Right renal pelvis (tissue), 4 donors: ENCODE results near the gene KIAA1671. TPM values are rescaled to one million over a fixed set of nuclear protein-coding genes. Genes with fewer than 3 reads are reported as not detected.
"Not testable (repeated sequence)": the region's sequence is repeated elsewhere in the genome, so short reads cannot be mapped to it uniquely, and the experiment has no call there.

Experiments used
- DNase-seq, 4 donors: peaks; one replicate each; pipeline ENCODE4 v3.0.0-alpha.2; 2013; ENCODE audit warnings: low read depth in 4 of 4, low spot score in 3 of 4, missing footprints in 1 of 4
- polyA plus RNA-seq, 4 donors: library from polyadenylated mRNA; unstranded; fragments of 120-200 nt; gene quantifications; one replicate each; pipeline ENCODE4 v1.2.1, GENCODE V29; 2013; ENCODE audit not compliant: insufficient read length in 4 of 4

Gene KIAA1671
- polyA plus RNA-seq, 4 donors = 25.3 to 29.6 (median 27.6) TPM

DNA sequence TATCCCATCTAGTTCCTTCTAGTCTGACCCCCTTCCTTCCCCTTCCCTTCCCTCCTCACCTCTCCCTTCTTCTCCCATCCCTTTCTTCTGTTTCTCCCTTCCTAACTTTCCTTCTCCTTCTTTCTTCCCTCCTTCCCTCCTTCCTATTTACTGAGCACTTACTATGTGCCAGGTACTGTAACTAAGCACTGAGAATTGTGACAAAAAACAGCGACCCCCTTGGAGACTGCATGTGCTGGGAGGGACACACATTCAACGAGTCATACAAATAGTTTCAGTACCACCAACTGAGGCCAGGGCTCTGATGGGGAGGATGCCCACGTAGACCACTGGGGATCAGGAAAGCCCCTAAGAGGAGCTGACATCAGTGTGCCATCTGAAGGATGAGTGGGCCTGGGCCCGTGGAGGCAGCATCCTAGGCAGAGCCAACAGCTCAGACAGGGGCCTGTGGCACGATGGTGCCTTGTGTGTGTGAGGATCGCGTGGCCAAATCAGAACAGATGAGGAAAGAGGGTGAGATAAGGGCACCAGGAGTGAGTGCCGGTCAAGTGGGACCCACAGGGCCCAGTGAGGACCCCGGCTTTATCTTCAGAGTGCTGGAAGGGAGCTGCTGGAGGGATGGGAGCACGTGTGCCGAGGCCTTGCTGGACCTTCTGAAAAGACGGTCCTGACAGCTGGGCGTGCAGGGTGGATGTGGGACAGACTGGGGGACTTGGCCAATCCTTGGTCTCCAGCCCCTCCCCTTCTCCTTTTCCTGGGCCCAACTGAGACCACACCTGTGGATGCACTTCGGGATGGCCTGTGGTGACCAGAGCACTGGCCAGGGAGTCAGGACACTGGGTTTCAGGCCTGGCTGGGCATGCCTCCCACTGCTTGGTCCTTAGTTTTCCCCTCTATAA is 208.8 kb downstream of the KIAA1671 start:
- DNase-seq = no peak

DNA sequence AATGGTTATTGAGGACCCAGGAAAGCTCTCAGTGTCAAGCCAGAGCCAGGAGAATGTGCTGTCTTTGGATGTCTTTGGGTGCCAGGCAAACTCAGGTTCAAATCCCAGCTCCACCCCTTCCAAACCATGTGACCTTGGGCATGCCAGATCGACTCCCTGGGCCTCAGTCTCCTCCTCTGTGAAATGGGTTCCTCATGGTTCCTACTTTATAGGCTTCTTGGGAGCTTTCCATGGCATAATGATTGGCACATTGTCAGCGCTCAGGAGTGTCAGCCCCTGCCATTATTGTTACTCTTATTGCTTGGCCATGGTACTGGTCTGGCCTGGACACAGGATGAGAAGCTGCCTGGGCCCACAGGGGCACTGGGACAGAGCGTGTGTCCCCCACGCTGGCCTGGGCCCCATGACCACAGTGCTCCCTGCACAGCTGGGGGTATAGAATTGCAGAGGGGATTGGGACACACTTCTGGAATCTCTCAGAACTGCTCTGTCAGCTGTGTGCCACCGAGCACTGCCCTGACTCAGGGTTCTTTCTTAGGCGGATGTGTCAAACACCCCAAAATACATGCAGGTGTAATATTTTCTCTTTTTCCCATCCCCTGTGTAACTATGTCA is 209.5 kb downstream of the KIAA1671 start:
- no peak for DNase-seq

DNA sequence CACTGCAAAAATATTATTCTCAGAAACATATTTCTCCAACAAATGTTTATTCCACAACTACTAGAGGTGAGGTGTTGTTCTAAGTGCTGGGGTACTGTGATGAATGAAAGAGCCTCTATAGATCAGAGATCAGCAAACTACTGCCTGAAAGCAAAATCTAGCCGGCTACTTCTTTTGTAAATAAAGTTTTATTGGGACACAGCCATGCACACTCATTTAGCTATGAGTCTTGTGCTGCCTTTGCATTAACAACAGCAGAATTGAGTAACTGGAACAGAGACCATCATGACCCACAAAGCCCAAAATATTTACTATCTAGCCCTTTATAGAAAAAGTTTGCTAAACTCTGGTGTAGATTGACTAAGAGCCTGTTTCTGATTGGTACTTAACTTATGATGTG is 210.0 kb downstream of the KIAA1671 start:
- DNase-seq = no peak

DNA sequence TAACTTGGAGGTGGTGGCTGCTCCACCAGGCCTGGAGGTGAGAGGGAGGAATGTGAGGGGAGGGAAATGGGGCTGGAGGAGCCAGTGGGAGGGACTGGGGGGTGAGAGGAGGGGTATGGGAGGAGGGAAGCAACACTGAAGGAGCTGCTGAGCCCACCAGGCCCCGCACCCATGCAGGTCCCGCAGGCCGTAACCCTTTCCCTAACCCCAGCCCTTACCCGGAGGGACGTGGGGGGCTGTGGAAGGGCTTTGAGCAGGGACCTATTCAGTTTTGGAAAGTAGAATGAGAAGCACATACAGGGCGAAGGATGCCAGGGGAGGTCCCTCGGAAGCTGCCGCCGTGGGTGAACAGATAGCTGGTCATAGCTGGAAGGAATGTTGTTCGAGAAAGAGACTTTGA is 213.3 kb downstream of the KIAA1671 start:
- DNase-seq = no peak

DNA sequence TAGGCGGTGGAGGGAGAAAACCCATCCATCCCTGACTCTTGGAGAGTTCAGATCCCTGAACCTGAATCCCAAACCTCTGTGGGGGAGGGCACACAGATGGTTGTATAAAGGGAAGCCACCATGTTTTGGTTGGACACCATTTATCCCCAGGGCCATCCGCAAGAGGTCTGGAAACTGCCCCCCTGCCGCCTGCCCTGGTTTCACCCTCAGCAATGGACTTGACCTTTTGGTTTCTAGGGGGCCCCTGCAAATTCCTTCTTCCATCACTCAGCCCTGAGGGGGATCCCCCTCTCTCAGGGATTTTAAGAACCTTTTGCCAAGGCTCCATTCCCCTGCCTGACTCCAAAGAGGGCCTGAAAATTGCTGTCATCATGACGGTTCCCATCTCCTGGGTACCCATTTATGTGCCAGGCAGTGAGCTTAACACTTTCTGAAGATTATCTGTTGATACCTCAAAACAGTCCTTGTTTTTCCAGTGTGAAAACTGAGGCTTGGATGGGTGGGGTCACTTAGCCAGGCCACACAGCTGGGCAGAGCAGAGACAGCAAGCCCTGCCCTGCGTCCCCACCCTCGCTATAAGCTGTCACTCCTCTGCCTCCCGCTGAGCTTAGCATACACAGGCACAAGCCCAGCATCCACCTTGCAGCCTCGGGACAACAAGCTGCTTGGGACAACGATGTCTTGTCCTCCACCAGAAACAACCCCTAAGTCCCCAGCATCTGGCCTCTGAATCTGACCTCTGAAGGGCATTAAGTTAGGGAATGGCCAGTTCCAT is 213.9 kb downstream of the KIAA1671 start:
- no peak for DNase-seq

DNA sequence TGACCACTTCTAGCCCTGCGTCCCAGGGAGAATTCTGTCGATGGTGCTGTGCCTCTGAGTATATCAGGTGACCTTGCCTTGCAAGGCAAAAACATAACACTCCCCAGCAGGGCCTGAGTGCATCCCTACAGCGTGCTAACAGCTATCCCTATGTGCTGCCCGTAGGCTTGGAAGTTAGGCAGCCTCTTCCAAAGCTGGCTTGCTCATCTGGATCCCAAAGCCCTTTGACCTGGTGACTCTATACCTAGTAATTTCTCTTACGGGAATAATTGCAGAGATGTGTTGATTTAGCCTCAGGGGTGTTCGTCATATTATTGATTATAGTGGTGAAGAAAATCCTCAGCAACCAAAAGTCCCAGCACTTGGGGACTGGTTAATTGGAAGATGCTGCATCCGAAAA is 214.6 kb downstream of the KIAA1671 start:
- no peak for DNase-seq

DNA sequence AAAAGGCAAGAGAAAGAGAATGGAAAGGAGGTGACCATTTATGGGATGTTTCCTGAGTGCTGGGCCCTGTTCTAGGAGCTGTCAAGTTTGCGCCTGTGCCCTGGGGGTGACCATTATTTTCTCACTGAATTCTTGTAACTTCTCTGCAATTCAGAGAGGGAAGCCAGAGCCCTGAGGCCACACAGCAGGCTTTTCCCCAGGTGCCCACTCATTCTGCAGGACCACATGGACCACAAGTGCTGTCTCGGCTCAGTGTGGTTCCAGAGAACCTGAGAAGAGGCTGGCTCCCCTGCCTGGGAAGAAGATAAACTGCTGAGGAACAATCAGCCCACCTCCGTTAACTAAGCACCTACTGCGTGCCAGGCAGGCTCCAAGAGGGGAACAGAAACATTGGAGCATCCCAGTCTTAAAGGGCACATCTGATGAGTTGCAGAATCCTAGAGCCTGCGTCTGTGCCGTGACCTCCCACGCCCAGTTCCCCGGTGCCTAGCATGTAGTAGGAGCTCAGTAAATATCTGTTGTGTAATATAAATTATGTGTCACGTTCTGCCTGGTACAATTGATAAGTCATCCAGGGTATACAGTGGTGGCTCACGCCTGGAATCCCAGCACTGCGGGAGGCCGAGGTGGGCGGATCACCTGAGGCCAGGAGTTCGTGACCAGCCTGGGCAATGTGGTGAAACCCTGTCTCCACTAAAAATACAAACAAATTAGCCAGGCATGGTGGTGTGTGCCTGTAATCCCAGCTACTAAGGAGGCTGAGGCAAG is 215.5 kb downstream of the KIAA1671 start:
- DNase-seq = no peak

DNA sequence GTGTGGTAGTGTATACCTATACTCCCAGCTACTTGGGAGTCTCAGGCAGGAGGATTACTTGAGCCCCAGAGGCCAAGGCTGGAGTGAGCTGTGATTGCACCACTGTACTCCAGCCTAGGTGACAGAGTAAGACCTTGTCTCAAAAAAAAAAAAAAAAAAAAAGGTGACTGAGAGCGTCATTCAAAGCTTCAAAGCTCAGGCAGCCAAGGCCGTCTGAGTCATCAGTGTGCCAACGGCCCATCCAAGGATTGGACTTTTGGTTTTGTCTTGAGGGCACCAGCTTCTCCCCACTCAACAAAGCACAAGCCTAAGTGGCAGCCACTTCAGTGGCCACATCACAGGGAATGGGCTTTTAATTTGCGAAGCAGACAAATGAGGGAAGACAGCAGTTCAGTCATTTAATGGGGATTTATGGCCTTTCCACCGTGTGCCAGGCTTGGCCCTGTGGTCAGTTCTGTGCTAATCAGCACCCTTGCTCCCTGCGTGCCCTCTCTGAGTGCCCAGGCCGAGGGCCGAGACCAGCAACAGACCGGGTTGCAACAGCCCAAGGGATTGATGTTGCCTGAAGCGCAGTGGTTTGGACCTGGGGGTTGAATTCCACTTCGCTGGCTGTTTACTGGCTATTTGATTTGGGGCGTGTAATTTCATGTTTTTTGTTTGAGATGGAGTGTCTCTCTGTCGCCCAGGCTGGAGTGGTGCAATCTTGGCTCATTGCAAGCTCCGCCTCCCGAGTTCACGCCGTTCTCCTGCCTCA is 216.9 kb downstream of the KIAA1671 start:
- DNase-seq = no peak

DNA sequence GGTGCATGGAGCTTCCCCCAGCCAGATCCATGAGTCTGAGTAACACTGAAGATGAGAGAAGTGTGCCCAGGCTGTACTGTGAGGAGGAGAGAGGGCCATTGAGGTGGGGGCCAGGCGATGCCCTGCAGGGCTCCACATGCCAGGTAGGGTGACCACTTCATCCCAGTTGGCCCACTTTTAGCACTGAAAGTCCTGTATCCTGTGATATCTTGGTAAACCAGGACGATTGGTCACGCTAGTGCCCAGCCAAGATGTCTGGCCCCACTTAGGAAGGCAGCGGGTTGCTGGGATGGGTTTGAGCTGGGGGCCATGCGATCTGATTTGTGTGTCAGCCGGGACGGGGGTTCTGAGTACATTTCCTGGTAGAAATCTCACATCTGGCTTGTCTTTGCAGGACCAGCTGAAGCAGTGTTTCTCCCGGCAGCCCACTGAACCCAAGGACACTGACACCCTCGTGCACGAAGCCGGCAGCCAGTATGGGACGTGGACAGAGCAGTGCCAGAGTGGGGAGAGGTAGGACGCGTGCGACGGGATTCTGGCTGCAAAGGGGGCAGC is 218.0 kb downstream of the KIAA1671 start:
- no peak for DNase-seq

DNA sequence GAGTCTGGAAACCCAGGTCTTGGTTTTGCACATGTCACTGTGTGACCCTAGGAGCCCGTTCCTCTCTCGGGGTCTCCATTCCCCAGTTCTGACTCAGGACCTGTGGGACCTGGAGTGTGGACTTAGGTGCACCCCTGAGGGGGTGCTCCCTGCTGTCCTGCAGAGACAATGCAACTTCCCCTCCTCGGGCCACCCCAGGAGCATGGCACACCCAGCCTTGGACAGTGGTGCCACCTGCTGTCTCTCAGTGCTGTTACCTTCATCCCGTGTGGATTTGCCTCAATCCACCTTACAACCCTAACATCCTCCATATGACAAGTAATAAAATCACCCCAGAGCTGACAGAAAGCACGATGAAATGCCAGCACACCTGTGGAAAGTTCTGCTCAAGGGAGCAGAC is 219.6 kb downstream of the KIAA1671 start:
- DNase-seq = no peak

DNA sequence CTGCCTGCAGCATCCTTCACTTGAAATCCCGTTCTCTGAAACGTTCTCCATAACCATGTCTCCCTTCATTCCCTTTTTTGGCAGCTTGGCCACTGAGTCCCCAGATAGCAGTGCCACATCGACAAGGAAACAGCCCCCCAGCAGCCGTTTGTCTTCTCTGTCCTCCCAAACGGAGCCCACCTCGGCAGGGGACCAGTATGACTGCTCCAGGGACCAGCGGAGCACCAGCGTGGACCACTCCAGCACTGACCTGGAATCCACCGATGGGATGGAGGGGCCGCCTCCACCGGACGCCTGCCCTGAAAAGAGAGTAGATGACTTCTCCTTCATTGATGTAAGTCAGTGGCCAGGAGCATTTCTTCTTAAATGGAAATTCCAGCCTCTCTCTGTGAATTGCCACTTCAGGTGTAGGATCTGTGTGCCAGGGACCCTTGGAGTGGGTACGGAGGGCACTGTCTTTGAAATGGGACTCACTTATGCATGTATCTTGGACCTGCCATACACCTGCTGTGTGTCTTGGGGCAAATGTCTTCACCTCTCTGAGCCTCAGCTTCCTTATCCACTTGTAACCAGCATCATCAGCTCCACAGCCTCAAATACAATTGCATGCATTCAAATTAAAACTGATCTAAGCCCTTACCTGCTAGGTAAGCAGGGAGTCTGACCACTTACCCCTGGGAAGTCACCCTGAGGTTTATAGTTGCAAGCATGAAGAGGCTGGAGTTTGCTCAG is 221.8 kb downstream of the KIAA1671 start:
- DNase-seq = no peak

DNA sequence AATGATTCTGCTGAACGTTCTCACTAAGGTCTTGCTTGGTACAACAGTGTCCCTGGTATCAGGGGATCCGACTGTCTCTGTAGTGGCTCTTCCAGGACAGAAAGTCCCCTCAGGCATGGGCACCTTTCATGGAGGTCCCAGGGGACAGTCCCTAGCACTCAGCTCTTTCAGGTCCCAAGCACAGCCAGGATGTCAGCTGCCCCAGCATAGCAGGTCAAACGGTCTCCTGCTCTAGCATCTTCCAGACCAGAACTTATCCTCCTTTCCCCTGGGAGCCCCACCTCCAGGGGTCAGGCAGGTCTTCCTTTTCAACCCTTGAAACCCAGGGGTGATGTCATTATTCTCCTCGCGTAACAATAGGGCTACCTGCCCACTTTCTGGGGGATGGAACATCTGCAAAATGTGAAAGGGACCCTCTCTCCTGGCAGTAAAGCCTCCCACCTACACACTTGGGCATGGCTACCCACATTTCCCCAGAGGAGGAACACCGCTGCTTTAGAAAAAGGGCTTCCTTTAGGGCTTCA is 222.4 kb downstream of the KIAA1671 start:
- no peak for DNase-seq

DNA sequence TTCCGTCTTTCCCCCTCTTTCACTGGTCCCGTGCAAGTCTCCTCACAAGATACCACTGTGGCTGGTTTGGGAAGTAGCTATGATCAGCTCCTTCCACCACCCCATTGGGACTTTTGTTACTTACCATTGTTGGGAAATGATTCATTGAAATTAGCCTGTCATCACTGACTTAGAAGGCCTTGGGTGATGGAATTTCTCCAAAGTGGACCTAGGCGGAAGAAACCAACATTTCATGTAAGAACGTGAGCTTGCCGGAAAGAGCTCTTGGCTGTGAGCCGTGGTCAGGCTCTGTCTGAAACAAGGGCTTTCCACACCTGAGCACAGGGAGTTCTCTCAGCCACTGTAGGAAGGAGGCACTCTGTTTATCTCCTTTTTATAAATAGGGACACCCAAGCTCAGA is 223.7 kb downstream of the KIAA1671 start:
- no peak for DNase-seq

DNA sequence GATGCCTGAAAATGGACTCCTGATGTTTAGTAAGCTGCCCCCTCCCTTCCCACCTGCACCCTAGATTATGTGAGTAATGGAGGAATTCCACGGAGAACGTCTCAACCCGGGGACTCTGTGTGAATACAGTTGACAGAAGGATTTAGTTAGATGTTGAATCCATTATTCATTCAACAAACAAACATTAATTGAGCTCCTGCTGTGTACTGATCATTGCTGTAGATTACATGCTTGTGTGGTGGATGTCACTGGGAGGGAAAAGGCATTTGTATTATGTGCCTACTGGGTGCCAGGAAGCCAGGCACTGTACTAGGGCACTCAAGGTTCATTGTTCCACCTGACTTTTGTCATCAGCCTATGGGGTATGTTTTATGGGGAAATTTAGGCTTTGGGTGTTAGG is 224.3 kb downstream of the KIAA1671 start:
- DNase-seq = no peak

DNA sequence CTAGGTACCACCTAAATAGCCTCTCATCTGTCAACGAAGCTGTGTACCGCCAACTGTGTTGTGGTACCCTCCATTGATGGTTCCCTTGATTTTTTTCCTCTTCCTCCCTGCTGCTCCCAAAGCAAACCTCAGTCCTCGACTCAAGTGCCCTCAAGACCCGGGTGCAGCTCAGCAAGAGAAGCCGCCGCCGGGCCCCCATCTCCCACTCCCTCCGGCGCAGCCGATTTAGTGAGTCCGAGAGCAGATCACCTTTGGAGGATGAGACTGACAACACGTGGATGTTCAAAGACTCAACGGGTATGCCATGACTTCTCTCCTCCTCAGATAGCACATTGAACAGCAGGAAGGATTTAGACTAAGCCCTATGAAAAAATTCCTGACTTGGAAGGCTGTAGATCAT is 224.7 kb downstream of the KIAA1671 start:
- no peak for DNase-seq

DNA sequence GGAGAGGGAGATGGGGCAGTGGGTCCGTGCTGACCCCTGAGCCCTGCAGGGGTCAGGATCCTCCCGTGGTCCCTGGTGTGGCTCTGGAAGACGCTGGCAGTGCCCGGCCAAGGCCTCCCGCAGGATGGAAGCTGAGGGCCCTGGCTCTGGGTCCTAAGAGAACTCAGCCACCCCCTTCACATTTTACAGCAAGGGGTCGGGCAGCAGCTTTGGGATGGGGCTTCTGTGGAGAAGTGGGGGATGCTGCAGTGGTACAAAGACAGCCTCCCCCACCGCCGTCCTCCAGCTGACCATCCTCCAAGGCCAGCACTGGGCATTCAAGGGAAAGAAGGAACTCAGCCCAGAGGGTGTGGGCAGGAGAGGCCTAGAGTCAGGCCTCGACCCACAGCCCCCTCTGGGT is 225.4 kb downstream of the KIAA1671 start:
- DNase-seq = no peak

DNA sequence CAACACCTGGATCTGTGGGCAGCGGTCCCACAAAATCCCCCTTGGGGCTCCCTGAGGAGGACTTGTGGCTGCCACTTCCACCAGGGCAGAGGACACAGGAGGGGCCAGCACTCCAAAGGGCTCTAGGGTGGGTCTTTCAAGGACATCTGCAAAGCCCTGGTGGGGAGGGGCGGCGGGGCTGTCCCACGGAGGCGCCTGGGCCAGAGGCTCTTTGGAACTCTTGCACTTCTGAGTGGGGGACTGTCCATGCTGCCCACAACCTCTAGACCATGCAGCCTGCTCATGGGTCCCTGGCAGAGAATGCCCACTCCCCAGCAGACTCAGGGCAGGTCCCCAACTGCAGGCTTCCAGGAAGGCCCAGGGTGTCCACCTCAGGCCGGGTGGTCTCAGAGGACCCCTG is 225.8 kb downstream of the KIAA1671 start:
- not testable (repeated sequence) for DNase-seq

DNA sequence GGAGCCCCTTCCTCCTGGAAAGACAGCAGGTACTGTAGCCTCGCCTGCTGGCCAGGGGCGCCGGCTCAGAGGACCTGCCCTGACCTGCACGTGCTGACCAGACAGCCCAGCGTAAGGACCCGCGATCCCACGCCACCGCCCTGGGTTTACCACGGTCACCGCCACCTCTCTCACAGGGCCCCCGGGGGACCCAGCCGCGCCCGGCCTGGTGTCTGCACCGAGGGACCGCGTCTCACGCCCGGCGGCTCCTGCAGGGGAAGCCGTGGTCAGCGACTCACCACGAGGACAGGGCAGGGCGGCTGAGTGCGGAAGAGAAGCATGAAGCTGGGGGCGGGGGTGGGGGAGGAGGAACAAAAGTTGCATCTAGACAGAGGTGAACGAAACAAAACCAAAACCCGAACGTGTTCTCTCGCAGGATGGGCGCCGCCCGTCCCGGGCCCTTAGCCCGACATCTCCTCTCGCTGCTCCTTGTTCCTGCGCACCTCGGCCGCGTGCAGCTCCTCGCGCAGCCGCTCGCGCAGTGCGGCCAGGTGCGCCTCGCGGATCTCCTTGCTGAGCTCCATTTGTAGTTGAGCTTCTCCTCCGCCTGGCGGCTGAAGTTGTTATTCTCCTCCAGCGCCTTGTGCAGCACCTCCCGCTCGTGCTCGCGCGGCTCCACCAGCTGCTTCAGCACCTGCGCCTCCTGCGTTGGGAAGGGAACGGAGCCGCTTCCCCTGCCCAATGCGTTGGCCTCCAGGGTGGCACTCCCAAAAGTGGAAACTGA is 226.5 kb downstream of the KIAA1671 start:
- not testable (repeated sequence) for DNase-seq
